Measurements from ENCODE around the gene AFAP1L1.

The AFAP1L1 gene

DNA sequence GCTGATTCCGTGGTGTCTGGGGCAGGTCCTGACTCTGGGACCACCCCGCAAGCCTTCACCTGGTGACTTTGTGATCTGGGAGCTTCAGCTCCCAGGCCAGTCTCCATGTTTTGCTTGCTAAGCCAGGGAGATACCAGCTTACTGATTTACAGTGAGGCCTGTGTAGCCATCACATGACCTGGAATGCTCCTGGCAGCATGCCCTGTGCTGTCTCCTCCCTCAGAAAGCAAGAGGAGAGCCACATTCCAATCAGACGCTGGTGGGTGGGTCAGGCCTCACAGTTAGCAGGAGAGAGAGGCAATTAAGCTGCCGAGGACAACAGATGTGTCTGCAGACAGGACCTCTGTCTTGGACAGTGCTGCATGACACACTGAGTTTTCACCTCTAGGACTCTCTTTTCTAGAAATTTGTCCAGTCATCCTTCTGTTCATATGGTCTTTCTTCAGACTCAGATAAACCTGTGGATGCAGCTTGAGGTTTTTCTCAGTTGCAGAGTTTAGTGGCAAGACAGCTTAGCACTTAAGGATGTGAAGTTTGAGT is 49.2 kb downstream of the AFAP1L1 start:
- no peak overlapping the region for H3K4me2 ChIP-seq (ENCODE audit: low read length)
- H3K27me3 ChIP-seq (ENCODE audit: control insufficient read depth, insufficient read depth, low read length): no peaks in the 10 kb centered on the region
- H3K9me3 ChIP-seq (ENCODE audit: control insufficient read depth, low read length): no peaks in the 10 kb centered on the region
- TF ChIP-seq, protein P1, sequence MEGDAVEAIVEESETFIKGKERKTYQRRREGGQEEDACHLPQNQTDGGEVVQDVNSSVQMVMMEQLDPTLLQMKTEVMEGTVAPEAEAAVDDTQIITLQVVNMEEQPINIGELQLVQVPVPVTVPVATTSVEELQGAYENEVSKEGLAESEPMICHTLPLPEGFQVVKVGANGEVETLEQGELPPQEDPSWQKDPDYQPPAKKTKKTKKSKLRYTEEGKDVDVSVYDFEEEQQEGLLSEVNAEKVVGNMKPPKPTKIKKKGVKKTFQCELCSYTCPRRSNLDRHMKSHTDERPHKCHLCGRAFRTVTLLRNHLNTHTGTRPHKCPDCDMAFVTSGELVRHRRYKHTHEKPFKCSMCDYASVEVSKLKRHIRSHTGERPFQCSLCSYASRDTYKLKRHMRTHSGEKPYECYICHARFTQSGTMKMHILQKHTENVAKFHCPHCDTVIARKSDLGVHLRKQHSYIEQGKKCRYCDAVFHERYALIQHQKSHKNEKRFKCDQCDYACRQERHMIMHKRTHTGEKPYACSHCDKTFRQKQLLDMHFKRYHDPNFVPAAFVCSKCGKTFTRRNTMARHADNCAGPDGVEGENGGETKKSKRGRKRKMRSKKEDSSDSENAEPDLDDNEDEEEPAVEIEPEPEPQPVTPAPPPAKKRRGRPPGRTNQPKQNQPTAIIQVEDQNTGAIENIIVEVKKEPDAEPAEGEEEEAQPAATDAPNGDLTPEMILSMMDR (IDR thresholded peaks at IDR 0.05): no peak
- H3K9ac ChIP-seq: no peak overlapping the region
- peak overlapping the region; percentile 92 for H2AFZ ChIP-seq
- no peaks in the 10 kb centered on the region for H3K79me2 ChIP-seq
- no peaks in the 10 kb centered on the region for H3K36me3 ChIP-seq (ENCODE audit: control insufficient read depth, insufficient read depth, low read length)
- peaks cover 17% of the 10 kb centered on the region for H3K4me1 ChIP-seq
- H3K4me3 ChIP-seq (ENCODE audit: low read depth, low read length): no peak overlapping the region
- peak overlapping the region; percentile 62 for H3K27ac ChIP-seq

GRCh38 chr5:149322518-149322917 is 50.9 kb downstream of the AFAP1L1 start:
- peaks cover 14% of the 10 kb centered on the region for H3K4me1 ChIP-seq
- H3K36me3 ChIP-seq (ENCODE audit: control insufficient read depth, insufficient read depth, low read length): no peaks in the 10 kb centered on the region
- no peak overlapping the region for H3K9ac ChIP-seq
- no peaks in the 10 kb centered on the region for H3K79me2 ChIP-seq
- no peaks in the 10 kb centered on the region for H3K9me3 ChIP-seq (ENCODE audit: control insufficient read depth, low read length)
- no peak overlapping the region for H2AFZ ChIP-seq
- no peak overlapping the region for H3K27ac ChIP-seq
- no peak overlapping the region for H3K4me3 ChIP-seq (ENCODE audit: low read depth, low read length)
- H3K4me2 ChIP-seq (ENCODE audit: low read length): no peak overlapping the region
- TF ChIP-seq, protein P1 (IDR thresholded peaks at IDR 0.05): no peak
- H3K27me3 ChIP-seq (ENCODE audit: control insufficient read depth, insufficient read depth, low read length): no peaks in the 10 kb centered on the region

GRCh38 chr5:149323210-149323609 is 51.6 kb downstream of the AFAP1L1 start:
- H3K79me2 ChIP-seq: no peaks in the 10 kb centered on the region
- H3K27me3 ChIP-seq (ENCODE audit: control insufficient read depth, insufficient read depth, low read length): no peaks in the 10 kb centered on the region
- no peaks in the 10 kb centered on the region for H3K9me3 ChIP-seq (ENCODE audit: control insufficient read depth, low read length)
- no peak overlapping the region for H3K27ac ChIP-seq
- H2AFZ ChIP-seq: no peak overlapping the region
- no peak overlapping the region for H3K4me2 ChIP-seq (ENCODE audit: low read length)
- peaks cover 13% of the 10 kb centered on the region for H3K4me1 ChIP-seq
- TF ChIP-seq, protein P1 (IDR thresholded peaks at IDR 0.05): no peak
- no peak overlapping the region for H3K9ac ChIP-seq
- no peak overlapping the region for H3K4me3 ChIP-seq (ENCODE audit: low read depth, low read length)
- no peaks in the 10 kb centered on the region for H3K36me3 ChIP-seq (ENCODE audit: control insufficient read depth, insufficient read depth, low read length)

DNA sequence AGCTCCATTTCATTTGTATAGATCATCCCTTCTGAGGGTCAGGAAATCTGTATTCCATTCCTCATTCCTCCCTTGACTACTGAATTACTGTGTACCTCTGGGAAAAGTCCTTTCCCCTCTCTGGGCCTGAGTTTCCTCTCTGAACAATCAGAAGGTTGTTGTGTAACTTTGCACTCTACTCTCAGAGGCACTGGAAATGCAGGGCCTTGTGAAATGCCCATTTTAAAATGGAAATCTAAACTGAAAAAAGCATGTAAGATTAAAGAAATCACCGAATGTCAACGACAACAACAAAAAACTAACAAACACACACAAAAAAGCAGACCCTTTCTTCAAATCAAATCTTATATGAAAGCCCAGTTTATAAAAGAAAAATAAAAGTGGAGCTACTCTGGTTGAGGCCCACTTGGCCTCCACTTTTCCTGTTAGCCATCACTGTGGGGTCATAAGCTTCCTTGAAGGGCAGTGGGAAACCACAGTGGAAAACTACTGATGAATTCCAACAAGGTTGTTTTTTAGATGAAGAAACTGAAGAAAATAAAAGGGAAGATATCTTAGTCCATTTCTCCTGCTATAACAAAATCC is 52.1 kb downstream of the AFAP1L1 start:
- H3K9me3 ChIP-seq (ENCODE audit: control insufficient read depth, low read length): no peaks in the 10 kb centered on the region
- H3K4me3 ChIP-seq (ENCODE audit: low read depth, low read length): no peak overlapping the region
- H3K4me2 ChIP-seq (ENCODE audit: low read length): no peak overlapping the region
- peaks cover 13% of the 10 kb centered on the region for H3K4me1 ChIP-seq
- H3K9ac ChIP-seq: no peak overlapping the region
- no peak overlapping the region for H2AFZ ChIP-seq
- H3K27me3 ChIP-seq (ENCODE audit: control insufficient read depth, insufficient read depth, low read length): no peaks in the 10 kb centered on the region
- H3K36me3 ChIP-seq (ENCODE audit: control insufficient read depth, insufficient read depth, low read length): no peaks in the 10 kb centered on the region
- H3K79me2 ChIP-seq: no peaks in the 10 kb centered on the region
- no peak overlapping the region for H3K27ac ChIP-seq
- TF ChIP-seq, protein P1 (IDR thresholded peaks at IDR 0.05): no peak

GRCh38 chr5:149324641-149325040 is 53.0 kb downstream of the AFAP1L1 start:
- Histone ChIP-seq H3K9me3 (ENCODE audit: control insufficient read depth, low read length) (no peaks in the 10 kb centered on the region), H2AFZ (no peak overlapping the region), H3K4me2 (ENCODE audit: low read length) (no peak overlapping the region), H3K79me2 (no peaks in the 10 kb centered on the region), H3K9ac (no peak overlapping the region), H3K36me3 (ENCODE audit: control insufficient read depth, insufficient read depth, low read length) (no peaks in the 10 kb centered on the region), H3K27me3 (ENCODE audit: control insufficient read depth, insufficient read depth, low read length) (no peaks in the 10 kb centered on the region), H3K4me1 (peaks cover 13% of the 10 kb centered on the region), H3K4me3 (ENCODE audit: low read depth, low read length) (no peak overlapping the region), H3K27ac (no peak overlapping the region)
- TF ChIP-seq, protein P1 (IDR thresholded peaks at IDR 0.05): no peak
